HG03432 (cell line): ENCODE measurements around the gene SEMA4A.
A peak's percentile ranks its signal among the peaks of the same experiment; 100 is the strongest.
"Not testable (repeated sequence)": the region's sequence is repeated elsewhere in the genome, so short reads cannot be mapped to it uniquely, and the experiment has no call there.

Experiments used
- ATAC-seq: cut with Tn5 transposase; IDR thresholded peaks from one replicate; pipeline ENCODE4 v1.9.1; 2021; ENCODE audit warnings: mild to moderate bottlenecking, moderate library complexity; ENCODE audit not compliant: unreplicated experiment

Gene SEMA4A

DNA sequence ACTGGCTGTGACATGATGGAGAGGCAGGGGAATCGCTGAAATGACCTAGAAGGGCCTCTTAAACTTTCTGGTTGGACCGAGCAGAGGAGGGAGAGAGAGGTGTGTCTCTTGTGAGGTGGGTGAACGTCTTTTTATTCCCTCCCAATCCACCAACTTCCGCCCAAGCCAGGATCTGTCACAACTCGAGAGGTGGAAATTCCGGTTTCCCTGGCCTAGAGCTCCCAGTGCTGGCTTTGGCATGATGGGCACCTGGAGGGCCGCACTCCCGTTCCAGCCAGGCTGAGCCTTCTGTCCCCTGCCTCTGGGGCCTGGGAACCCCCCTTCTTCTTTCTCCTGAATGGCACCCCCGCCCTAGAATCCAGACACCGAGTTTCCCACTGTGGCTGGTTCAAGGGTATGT is at the start of gene SEMA4A:
SEMA4A (plus strand) TSS at position 224 of the 400 bp plus-strand sequence. CDS start 994 bp downstream, outside the sequence.
- no peak for ATAC-seq

DNA sequence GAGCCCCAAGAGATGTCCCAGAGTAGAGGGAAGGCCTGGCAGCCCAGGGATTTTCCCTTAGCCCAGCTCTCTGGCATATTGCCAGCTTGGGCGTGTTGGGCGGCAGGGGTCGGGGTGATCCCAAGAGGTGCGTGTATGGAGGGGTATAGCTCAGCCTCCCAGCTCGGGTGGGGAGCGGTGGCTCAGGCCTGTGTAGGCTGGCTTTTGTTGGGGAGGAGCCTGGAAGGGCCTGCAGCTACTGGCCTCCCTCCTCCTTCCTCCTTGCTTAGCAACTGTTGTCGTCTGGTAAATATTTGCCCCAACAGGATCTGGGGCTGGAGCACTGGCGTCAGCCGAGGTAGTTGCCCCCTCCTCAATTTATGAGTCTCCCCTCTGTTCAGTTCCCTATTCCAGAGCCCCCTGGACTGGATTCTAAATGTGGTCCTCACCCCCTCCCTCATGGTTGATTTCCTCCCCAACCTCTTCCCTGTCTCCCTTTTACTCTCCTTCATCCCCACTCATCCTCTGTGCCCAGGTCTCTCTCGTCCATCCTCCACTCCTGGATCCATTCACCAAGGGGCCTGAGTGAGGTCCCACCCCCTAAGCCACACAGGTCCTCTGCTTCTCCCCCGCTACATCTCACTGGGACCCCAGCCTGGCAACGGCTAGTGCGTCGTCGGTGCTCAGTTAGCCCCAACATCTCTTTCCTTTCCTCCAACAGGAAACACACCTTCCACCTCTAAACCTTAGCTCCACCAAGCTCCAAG is 49.1 kb upstream of the SEMA4A start:
- ATAC-seq = no peak

DNA sequence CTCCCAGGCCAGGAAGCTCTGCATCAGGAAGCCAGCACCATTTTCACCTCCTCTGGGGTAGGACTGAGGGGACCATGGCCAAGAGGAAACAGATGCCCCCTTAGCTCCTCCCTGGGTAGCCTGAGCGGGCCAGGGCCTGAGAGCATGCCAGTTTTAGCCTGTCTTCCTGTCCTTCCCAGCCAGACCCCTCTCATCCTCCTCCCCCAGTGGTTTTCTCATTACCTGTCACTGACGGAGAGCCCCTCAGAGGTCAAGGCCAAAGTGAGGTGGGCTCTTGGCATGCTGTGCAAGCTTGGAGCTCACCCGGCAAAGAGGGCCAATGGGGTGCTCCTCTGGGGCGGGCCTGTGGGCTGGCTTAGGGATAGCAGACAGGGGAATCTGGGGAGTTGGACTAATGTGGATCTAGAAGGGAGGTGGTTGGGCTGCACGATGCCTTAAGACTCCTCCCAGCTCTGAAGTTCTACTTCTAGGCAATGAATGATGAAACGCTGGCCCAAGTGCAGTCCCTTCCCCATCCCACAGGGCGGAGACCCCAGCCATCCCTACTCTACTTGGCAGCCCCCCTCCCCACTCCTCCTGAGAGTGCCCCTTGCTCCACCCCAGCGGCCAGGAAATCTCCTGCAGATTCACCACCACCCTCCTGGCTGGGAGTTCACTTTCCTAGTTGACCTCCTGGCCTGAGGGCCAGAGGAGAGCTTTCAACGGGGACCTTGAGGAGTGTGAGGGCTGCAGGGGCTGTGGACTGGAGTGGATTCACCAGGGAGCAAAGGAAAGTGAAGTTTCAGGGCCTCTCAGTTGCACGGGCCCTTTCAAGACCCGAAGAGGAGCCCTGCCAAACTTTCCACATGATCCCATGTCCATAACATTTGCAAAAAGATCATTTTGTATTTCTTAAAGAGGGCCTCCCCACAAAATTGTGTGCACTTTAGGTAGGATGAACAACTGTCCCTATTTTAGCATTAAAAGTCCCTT is 48.2 kb upstream of the SEMA4A start:
- ATAC-seq = no peak

DNA sequence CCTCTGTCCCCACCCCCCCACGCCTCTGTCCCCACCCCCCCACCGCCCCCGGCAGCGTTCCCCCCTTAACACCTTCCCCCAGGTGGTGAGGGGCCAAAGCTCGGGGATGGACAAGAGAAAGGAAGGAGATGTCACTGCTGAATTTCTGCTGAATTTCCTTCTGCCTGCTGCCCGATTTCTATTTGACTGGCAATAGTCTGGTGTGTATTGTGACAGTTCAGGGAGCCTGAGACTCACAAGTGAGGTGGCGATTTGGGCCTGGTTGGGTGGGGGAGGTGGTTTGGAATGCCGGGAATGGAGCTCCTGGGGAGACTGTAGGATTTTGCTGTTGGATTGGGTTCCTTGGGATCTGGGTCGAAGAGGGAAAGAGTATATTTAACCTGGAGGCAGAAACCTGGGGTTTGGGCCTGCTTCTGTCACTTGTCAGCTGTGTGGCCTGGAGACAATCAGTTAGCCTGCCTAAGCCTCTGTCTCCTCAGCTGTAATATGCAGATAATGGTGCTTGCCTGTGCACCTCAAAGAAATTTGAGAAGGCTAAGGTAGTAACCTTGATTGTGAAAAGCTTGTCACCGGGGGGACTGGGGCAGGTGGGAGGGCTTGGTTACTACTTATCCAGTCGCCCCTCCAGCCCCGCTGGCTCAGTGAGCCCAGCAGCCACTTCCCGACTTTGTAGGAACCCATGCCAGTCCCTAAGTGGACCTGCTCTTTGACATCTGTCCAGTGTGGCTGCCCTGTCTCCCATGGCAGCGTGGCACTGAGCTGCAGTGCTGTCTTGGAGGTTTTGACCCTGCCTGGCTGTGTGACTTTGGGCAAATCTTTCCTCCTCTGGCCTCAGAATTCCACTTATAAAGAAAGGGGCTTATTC is 46.5 kb upstream of the SEMA4A start:
- peak; percentile 8 for ATAC-seq

GRCh38 chr1:156108057-156108456 is 45.3 kb upstream of the SEMA4A start:
- no peak for ATAC-seq

- no peak for ATAC-seq
These were observed 44.6 kb upstream of the SEMA4A start for GRCh38 chr1:156108664-156109241.

- no peak for ATAC-seq
These were observed 43.1 kb upstream of the SEMA4A start for GRCh38 chr1:156110252-156110651.

GRCh38 chr1:156111355-156111962 is 41.9 kb upstream of the SEMA4A start:
- no peak for ATAC-seq

DNA sequence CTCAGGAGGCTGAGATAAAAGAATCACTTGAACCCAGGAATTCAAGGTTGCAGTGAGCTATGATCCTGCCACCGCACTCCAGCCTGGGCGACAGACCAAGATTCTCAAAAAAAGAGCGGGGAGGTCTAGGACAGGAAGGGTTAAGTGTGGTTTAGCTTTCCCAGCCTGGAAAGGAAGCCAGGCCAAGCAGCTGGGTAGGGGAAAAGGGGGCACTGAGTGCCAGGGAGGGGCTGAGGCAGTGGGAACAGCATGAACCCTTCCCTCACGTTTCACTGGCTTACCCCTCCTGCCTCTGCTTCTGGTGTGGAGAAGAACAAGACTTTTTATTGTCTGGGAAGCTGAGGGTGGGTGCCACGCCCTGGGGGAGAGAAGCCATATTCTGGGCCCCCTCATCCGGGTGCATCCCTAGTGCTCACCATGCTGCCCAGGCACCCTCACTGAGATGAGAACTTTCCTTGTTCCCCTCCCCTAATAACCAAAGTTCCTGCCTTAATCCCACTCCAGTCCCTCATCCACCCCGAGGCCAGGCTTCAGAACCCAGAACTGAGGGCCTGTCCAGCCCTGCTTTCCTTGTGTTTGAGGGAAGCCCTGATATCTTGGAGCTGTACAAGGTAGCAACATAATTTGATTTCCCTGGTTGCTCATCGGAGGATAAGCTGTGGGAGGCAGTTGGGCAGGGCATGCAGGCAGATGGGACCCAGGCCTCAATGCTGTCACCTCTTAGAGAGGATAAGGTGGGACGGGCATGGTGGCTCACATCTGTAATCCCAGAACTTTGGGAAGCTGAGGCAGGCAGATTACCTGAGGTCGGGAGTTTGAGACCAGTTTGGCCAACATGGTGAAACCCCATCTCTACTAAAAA is 40.9 kb upstream of the SEMA4A start:
- ATAC-seq = no peak

DNA sequence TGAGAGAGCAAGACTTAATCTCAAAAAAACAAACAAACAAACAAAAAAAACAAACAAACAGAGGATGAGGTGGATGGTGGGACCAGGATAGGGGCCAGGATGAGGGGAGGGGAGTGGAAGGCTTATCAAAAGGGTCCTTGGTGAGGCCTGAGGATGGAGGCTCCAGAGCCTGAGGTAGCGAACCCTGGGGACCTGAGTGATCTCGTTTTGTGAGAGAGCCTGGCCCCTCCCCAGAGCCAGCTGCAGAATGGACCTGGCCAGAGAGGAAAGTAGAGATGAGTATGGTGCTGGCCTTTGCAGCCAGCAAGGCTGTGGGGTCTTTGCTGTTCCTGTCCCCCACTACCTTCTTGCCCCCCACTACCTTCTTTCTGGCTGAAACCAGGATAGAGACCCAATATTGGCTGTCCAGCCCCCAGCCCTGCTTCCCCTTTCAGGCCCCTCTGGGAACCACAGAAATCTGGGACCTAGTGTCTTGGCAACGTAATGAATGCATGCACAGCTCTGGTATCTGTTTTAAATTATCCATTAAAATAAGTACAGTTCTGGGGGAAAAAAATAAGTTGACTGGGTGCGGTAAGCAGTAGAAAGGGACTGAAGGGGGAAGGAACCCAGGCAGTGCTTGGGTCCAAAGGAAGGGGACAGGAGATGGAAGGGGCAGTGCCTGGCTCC is 40.0 kb upstream of the SEMA4A start:
- ATAC-seq = no peak

DNA sequence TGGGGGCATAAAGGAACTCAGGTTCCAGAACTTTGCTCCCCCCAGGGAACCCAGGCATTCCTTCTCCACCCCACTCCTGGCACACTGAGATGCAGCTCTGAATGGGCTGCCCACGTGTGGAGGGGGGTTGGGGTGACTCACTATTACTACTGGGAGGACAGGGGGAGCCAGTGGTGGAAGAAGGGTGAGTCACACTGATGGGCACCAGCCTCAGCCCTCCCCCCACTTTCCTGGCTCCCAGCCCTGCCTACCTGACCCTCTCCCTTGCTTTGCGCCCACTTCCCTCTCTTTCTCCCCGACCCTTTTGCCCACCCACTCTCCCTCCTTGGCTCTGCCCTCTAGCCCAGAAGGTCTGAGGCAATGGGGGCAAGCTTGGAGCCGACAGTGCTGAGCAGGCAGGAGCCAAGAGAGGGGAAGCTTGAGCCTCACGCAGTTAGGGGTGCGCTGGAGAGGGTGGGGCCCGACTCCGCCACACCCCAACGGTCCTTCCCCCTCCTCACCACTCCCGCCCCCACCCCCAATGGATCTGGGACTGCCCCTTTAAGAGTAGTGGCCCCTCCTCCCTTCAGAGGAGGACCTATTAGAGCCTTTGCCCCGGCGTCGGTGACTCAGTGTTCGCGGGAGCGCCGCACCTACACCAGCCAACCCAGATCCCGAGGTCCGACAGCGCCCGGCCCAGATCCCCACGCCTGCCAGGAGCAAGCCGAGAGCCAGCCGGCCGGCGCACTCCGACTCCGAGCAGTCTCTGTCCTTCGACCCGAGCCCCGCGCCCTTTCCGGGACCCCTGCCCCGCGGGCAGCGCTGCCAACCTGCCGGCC is 39.1 kb upstream of the SEMA4A start, which contains the start of gene LMNA:
LMNA (plus strand) TSS at position 611 of the 818 bp plus-strand sequence. CDS start 208 bp downstream, outside the sequence.
- peak; percentile 78 for ATAC-seq

DNA sequence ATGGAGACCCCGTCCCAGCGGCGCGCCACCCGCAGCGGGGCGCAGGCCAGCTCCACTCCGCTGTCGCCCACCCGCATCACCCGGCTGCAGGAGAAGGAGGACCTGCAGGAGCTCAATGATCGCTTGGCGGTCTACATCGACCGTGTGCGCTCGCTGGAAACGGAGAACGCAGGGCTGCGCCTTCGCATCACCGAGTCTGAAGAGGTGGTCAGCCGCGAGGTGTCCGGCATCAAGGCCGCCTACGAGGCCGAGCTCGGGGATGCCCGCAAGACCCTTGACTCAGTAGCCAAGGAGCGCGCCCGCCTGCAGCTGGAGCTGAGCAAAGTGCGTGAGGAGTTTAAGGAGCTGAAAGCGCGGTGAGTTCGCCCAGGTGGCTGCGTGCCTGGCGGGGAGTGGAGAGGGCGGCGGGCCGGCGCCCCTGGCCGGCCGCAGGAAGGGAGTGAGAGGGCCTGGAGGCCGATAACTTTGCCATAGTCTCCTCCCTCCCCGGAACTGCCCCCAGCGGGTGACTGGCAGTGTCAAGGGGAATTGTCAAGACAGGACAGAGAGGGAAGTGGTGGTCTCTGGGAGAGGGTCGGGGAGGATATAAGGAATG is 38.4 kb upstream of the SEMA4A start:
- no peak for ATAC-seq

DNA sequence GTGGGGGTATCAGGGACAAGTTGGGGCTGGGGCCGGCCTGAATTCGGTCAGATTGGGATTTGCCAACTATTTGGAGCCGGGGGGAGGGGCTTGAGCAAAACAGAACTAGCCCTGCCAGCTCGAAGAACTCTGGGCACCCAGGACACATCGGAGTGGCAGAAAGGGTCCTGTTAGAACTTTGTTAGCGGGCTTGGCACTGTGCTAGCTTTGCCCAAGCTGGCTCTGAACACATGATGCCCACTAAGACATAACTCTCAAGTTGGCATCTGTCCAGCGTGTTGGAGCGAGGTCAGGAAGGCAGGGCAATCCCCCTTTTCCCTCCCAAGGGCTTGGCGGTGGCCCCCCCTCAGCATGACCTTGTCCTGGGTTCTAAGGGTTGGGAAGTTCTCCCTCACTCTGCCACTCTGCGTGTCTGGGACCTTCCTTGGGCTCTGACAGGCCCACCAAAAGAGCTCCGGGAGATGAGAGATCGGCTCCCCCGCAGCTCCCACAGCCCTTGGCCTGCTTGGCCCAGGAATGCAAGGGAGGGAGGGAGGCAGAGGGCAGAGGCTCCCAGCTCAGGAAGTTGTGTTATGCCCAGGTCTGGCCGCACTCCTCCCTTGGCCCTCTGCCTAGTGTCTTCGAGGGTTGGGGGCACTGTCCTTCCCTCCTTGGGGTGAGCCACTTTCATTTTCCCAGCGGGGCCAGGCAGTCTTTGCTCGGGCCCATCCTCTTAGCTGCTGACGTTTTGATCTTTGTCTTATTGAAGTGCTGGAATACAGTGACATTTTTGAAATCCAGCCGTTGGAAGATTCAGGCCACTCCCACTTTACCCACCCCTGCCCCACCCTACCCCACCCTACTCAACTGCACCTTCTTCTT is 37.6 kb upstream of the SEMA4A start:
- ATAC-seq = no peak

- ATAC-seq = not testable (repeated sequence)
These were observed 36.7 kb upstream of the SEMA4A start for GRCh38 chr1:156116731-156117130.

DNA sequence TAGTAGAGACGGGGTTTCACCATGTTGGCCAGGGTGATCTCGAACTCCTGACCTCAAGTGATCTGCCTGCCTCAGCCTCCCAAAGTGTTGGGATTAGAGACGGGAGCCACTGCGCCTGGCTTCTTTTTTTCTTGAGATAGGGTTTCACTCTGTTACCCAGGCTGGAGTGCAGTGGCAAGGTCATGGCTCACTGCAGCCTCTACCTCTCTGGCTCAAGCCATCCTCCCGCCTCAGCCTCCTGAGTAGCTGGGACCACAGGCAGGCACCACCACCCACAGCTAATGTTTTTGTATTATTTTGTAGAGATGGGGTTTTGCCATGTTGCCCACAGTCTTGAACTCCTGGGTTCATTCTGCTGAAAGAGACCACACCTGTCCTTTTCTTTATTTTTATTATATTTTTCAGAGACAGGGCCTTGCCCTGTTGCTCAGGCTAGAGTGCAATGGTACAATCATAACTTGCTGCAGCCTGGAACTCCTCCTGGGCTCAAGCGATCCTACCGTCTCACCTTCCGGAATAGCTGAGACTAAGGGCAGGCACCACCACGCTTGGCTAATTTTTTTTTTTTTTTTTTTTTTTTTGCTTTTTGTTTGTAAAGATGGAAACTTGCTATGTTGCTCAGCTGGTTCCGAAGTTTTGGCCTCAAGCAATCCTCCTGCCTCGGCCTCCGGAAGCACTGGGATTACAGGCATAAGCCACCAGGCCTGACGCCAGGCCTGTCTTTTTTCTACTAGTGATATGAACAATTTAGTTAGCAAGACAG is 35.8 kb upstream of the SEMA4A start:
- ATAC-seq = no peak
